Parathyroid adenoma (tissue), 2 donors: Measurements from ENCODE around the gene SPECC1.

Experiments used
- H2AFZ ChIP-seq: fragments of 300-600 bp; sonication (generic); one replicate; pipeline ENCODE4 v1.7.0; 2017; ENCODE audit warnings: antibody characterized with exemption, mild to moderate bottlenecking
- H3K27ac ChIP-seq: fragments of 300-600 bp; sonication (generic); one replicate; pipeline ENCODE4 v1.7.0; 2017
- H3K27me3 ChIP-seq: fragments of 300-600 bp; sonication (generic); one replicate; pipeline ENCODE4 v1.7.0; 2017; ENCODE audit warnings: low read length; ENCODE audit not compliant: control insufficient read depth, insufficient read depth
- H3K36me3 ChIP-seq: fragments of 300-600 bp; sonication (generic); one replicate; pipeline ENCODE4 v1.7.0; 2017; ENCODE audit warnings: low read length; ENCODE audit not compliant: control insufficient read depth, insufficient read depth
- H3K4me1 ChIP-seq: fragments of 300-600 bp; sonication (generic); one replicate; pipeline ENCODE4 v1.7.0; 2017; ENCODE audit warnings: control low read depth
- H3K4me2 ChIP-seq: fragments of 300-600 bp; sonication (generic); one replicate; pipeline ENCODE4 v1.7.0; 2017; ENCODE audit warnings: low read length
- H3K4me3 ChIP-seq: fragments of 300-600 bp; sonication (generic); one replicate; pipeline ENCODE4 v1.7.0; 2017; ENCODE audit warnings: low read depth, low read length
- H3K79me2 ChIP-seq: fragments of 300-600 bp; sonication (generic); one replicate; pipeline ENCODE4 v1.7.0; 2017; ENCODE audit warnings: control low read depth
- H3K9ac ChIP-seq: fragments of 300-600 bp; sonication (generic); one replicate; pipeline ENCODE4 v1.7.0; 2017; ENCODE audit warnings: mild to moderate bottlenecking
- H3K9me3 ChIP-seq: fragments of 300-600 bp; sonication (generic); one replicate; pipeline ENCODE4 v1.7.0; 2017; ENCODE audit warnings: low read length; ENCODE audit not compliant: control insufficient read depth
- TF ChIP-seq, protein P1 (sequence below): fragments of 300-600 bp; sonication (generic); IDR thresholded peaks from one replicate; pipeline ENCODE4 v1.7.0; 2017; ENCODE audit warnings: antibody characterized with exemption, mild to moderate bottlenecking
- donor health status: primary hyperparathyroidism.

Gene SPECC1

DNA sequence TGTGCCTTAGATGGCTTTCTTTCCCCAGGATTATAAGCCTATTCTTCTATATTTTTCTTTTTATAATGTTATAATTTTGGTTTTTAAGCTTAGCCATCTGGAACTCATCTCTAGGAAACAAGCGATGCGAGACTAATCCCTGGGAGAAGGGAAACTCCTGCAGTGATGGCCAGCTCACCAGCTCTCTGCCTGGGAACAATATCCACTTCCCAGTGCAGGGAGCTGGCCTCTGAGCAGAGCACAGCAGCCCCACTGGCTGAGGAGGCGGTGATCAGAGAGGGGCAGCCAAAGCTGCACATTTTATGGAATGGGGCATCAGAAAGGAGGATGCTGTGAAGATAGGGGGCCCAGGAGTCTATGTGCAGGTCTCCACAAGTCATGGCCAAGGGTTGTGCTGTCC is 274.9 kb downstream of the SPECC1 start:
- Histone ChIP-seq H3K4me1 (no peaks in the 10 kb centered on the region), H3K27me3 (no peaks in the 10 kb centered on the region), H3K36me3 (no peaks in the 10 kb centered on the region), H2AFZ (no peak overlapping the region), H3K9ac (no peak overlapping the region), H3K9me3 (no peaks in the 10 kb centered on the region), H3K4me2 (no peak overlapping the region), H3K27ac (no peak overlapping the region), H3K79me2 (no peaks in the 10 kb centered on the region), H3K4me3 (no peak overlapping the region)
- TF ChIP-seq, protein P1, sequence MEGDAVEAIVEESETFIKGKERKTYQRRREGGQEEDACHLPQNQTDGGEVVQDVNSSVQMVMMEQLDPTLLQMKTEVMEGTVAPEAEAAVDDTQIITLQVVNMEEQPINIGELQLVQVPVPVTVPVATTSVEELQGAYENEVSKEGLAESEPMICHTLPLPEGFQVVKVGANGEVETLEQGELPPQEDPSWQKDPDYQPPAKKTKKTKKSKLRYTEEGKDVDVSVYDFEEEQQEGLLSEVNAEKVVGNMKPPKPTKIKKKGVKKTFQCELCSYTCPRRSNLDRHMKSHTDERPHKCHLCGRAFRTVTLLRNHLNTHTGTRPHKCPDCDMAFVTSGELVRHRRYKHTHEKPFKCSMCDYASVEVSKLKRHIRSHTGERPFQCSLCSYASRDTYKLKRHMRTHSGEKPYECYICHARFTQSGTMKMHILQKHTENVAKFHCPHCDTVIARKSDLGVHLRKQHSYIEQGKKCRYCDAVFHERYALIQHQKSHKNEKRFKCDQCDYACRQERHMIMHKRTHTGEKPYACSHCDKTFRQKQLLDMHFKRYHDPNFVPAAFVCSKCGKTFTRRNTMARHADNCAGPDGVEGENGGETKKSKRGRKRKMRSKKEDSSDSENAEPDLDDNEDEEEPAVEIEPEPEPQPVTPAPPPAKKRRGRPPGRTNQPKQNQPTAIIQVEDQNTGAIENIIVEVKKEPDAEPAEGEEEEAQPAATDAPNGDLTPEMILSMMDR = no peak

DNA sequence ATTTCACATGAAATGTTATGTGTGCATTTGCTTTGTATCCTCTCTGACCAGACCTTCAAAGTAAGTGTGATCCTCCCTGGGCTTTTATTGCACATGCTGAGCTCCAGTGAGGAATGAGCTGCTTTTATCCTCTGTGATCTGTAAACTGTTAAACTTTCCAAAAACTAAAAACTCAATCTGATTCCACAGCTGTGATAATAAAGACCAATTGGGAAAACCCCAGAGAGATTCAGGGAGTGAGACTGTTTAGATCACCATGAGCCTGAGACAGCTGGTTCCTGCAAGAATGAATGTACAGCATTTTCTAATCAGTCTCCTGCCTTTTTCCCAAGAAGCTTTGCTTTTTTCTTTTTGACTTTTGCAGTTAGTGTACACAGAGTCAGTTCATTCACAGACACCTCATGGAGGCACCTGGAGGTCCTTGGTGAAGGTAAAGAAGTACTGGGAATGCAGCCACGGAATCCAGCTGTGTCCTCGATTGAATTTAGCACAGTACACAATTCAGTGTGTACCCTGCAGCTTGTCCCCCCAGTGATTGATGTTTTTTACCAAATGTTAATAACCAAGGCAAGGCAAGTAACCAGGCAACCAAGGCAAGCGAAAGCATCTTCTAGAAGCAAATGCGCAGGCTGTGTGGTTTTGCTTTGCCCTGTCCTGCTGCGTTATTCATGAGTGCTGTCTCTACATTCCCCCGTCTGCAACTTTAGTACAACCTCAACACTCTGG is 275.6 kb downstream of the SPECC1 start:
- H3K27ac ChIP-seq = no peak overlapping the region
- no peaks in the 10 kb centered on the region for H3K27me3 ChIP-seq
- H3K4me1 ChIP-seq = no peaks in the 10 kb centered on the region
- H3K36me3 ChIP-seq = no peaks in the 10 kb centered on the region
- no peak overlapping the region for H3K9ac ChIP-seq
- no peak overlapping the region for H3K4me2 ChIP-seq
- H3K79me2 ChIP-seq = no peaks in the 10 kb centered on the region
- H2AFZ ChIP-seq = no peak overlapping the region
- H3K4me3 ChIP-seq = no peak overlapping the region
- TF ChIP-seq, protein P1 = no peak
- no peaks in the 10 kb centered on the region for H3K9me3 ChIP-seq

DNA sequence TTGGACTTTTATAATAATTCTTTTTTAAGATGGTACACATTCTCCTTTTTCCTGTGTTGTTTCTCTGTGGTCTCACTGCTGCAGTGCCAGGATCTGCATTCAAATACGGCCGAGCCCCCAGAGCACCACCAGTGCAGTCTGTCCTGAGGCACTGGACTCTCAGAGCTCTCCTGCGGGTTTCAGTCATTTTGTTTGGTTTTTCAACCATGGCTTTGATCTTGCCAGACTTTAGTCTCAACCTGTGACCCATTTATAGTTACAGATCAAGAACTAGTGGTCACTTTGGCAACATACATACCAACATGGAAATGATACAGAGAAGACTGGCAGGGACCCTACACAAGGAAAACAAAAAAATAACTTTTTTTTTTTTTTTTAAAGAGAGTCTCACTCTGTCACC is 280.8 kb downstream of the SPECC1 start:
- no peak overlapping the region for H3K4me3 ChIP-seq
- no peaks in the 10 kb centered on the region for H3K79me2 ChIP-seq
- H3K9ac ChIP-seq = no peak overlapping the region
- no peaks in the 10 kb centered on the region for H3K27me3 ChIP-seq
- TF ChIP-seq, protein P1 = no peak
- H3K36me3 ChIP-seq = no peaks in the 10 kb centered on the region
- H3K4me2 ChIP-seq = no peak overlapping the region
- H2AFZ ChIP-seq = no peak overlapping the region
- H3K4me1 ChIP-seq = no peaks in the 10 kb centered on the region
- no peaks in the 10 kb centered on the region for H3K9me3 ChIP-seq
- H3K27ac ChIP-seq = no peak overlapping the region

DNA sequence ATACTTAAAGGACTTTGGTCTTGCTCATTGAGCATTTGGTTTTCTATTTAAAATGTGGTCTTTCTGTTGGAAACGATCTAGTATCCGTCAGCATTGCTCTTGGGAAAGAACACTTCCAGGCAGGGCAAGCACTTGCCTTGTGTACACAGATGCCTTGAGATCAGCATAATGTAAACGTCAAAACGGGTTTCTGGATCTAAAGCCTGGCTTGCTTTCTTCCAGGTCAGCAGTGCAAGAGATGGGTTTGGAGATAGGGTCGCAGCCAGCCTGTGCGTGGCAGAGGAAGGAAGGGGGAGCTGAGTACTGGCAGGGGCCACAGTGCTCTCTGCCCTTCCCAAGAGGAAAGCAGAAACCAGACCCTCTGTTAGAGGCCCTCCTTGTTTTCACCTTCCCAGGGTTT is 282.7 kb downstream of the SPECC1 start:
- TF ChIP-seq, protein P1 = no peak
- no peak overlapping the region for H3K9ac ChIP-seq

DNA sequence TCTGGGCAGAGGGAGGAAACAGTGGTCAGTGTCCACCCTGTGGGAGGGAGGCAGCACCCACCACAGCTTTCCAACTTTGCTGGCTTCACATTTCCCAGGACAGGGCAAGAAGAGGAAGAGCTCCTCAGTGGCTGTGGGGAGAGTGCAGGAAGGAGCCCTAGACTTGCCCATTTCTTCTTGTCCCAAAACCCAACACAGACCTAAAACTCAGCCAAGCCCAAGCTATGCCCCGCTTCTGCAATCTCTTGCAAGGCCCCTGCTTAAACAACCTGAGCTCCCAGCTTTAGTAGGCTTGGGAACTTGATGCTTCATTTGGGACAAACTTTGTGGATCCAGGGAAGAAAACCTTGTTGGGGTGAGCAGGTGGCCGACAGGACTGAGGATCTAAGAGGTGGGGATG is 284.3 kb downstream of the SPECC1 start:
- TF ChIP-seq, protein P1 = no peak
- no peak overlapping the region for H3K9ac ChIP-seq
- H3K27ac ChIP-seq = no peak overlapping the region
- no peaks in the 10 kb centered on the region for H3K4me1 ChIP-seq
- no peaks in the 10 kb centered on the region for H3K9me3 ChIP-seq
- H3K4me2 ChIP-seq = no peak overlapping the region
- no peak overlapping the region for H2AFZ ChIP-seq
- H3K79me2 ChIP-seq = no peaks in the 10 kb centered on the region
- H3K36me3 ChIP-seq = no peaks in the 10 kb centered on the region
- H3K27me3 ChIP-seq = no peaks in the 10 kb centered on the region
- H3K4me3 ChIP-seq = no peak overlapping the region

More for the DNA sequence above, 282.7 kb downstream of the SPECC1 start:
- H3K27ac ChIP-seq = no peak overlapping the region
- no peaks in the 10 kb centered on the region for H3K27me3 ChIP-seq
- no peak overlapping the region for H2AFZ ChIP-seq
- no peaks in the 10 kb centered on the region for H3K4me1 ChIP-seq
- H3K4me2 ChIP-seq = no peak overlapping the region
- H3K9me3 ChIP-seq = no peaks in the 10 kb centered on the region
- no peaks in the 10 kb centered on the region for H3K79me2 ChIP-seq
- no peak overlapping the region for H3K4me3 ChIP-seq
- no peaks in the 10 kb centered on the region for H3K36me3 ChIP-seq
